Measurements from ENCODE around the gene ARID1B. TPM values are rescaled to one million over a fixed set of nuclear protein-coding genes. Genes with fewer than 3 reads are reported as not detected.

ARID1B gene
- total and polyA plus RNA-seq, 9 of the 15 experiments (the other 6 are each of a cell fraction or from before 2014, with no cell fraction given): 12.5 to 50.5 (median 25.8) TPM

DNA sequence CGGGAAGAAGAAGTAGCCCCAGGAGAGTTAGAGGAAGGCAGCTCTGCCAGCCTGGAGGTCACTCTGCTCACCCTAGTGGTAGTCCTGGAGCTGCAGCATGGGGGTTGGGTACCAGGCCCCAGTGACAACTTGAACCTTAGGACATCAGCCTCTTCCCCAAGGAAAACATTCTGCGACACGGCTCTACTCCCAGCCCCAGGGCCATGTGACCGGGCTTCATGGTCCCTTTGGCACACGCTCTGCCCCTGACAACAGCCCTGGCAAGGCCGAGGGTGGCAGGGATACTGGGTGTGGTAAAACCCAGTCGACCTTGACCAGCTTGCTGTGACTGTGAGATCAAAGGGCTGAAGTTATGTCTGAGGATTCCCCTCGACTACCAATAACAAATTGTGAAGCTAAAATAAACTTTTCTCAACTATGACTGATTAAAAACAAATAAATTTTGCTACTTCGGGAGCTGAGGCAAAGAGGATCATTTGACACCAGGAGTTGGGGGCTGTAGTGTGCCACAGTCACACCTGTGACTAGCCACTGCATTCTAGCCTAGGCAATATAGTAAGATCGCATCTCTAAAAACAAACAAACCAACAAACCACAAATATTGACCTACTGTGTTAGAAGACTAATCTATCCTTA, 24.4 kb upstream of the ARID1B start (continued):
- no peak for TF ChIP-seq ZNF592 (IDR thresholded peaks at IDR 0.05)
- no peak for TF ChIP-seq ZNF324 (CRISPR knock-in tag; IDR thresholded peaks at IDR 0.05)
- peak; percentile 35 to 52 (median 41); a peak in 5 of 6 replicates for TF ChIP-seq CTCF (IDR thresholded peaks at IDR 0.05 in 2 of 3, conservative IDR thresholded peaks at IDR 0.05 in 1 of 3; ENCODE audit: insufficient read depth in 2 of 3, low read depth in 1 of 3, low read length in 3 of 3)
- TF ChIP-seq TSC22D4 (tag; IDR thresholded peaks at IDR 0.05): no peak
- TF ChIP-seq THRB (CRISPR knock-in tag; conservative IDR thresholded peaks at IDR 0.05): no peak
- no peak for TF ChIP-seq SMARCA5 (IDR thresholded peaks at IDR 0.05)
